Osteoblast (primary cell): Measurements from ENCODE around the gene ACOT12. TPM values are rescaled to one million over a fixed set of nuclear protein-coding genes. Genes with fewer than 3 reads are reported as not detected.
A peak's percentile ranks its signal among the peaks of the same experiment; 100 is the strongest.

ENCODE experiments used
- DNase-seq: peaks from one replicate; pipeline ENCODE4 v3.0.0; 2011; ENCODE audit warnings: low spot score, mixed read lengths; ENCODE audit not compliant: insufficient read length; ENCODE audit errors: missing footprints
- H2AFZ ChIP-seq: 2 replicates; pipeline ENCODE4 v1.6.0; 2011; ENCODE audit warnings: mild to moderate bottlenecking, low read length
- H3K27ac ChIP-seq: 2 replicates; pipeline ENCODE4 v1.5.1; 2011; ENCODE audit warnings: mild to moderate bottlenecking, low read depth, low read length, moderate library complexity
- H3K27me3 ChIP-seq: 2 replicates; pipeline ENCODE4 v1.6.0; 2012; ENCODE audit warnings: mild to moderate bottlenecking, control low read depth, inconsistent platforms, low read length, moderate library complexity; ENCODE audit not compliant: insufficient read depth
- H3K36me3 ChIP-seq: 2 replicates; pipeline ENCODE4 v1.5.1; 2011; ENCODE audit warnings: mild to moderate bottlenecking, low read length, control low read depth, moderate library complexity; ENCODE audit not compliant: insufficient read depth
- H3K4me1 ChIP-seq: 2 replicates; pipeline ENCODE4 v1.5.1; 2011; ENCODE audit warnings: mild to moderate bottlenecking, low read length, control low read depth, moderate library complexity; ENCODE audit not compliant: insufficient read depth
- H3K4me2 ChIP-seq: 2 replicates; pipeline ENCODE4 v1.6.0; 2011; ENCODE audit warnings: mild to moderate bottlenecking, low read length; ENCODE audit not compliant: insufficient read depth
- H3K4me3 ChIP-seq: fragments of 200-600 bp; sonication (generic); 3 replicates; pipeline ENCODE4 v1.5.1; 2012; ENCODE audit warnings: mild to moderate bottlenecking, low read length, inconsistent platforms; ENCODE audit not compliant: insufficient read depth
- H3K79me2 ChIP-seq: 2 replicates; pipeline ENCODE4 v1.6.0; 2012; ENCODE audit warnings: mild to moderate bottlenecking, low read length, control low read depth, inconsistent platforms; ENCODE audit not compliant: insufficient read depth
- H3K9me3 ChIP-seq: 2 replicates; pipeline ENCODE4 v1.5.1; 2011; ENCODE audit warnings: low read depth, low read length, control low read depth
- H4K20me1 ChIP-seq: 2 replicates; pipeline ENCODE4 v1.6.0; 2012; ENCODE audit warnings: mild to moderate bottlenecking, low read length, control low read depth; ENCODE audit not compliant: insufficient read depth
- CTCF ChIP-seq: IDR thresholded peaks from 2 replicates; pipeline ENCODE4 v1.5.1; 2011; ENCODE audit warnings: mild to moderate bottlenecking, low read depth, low read length, moderate library complexity; ENCODE audit errors: extremely low read depth
- total RNA-seq: library from RNA; depleted of rRNA; stranded (reverse); fragments of >200 nt; gene quantifications from 2 replicates; pipeline ENCODE4 v1.2.3, GENCODE V29; 2012

Gene ACOT12
- total RNA-seq, 1 donor = not detected

- no peak overlapping the region for H2AFZ ChIP-seq
- peaks cover 3% of the 10 kb centered on the region for H3K4me1 ChIP-seq
- DNase-seq = no peak
- H4K20me1 ChIP-seq = no peaks in the 10 kb centered on the region
- H3K9me3 ChIP-seq = no peaks in the 10 kb centered on the region
- no peaks in the 10 kb centered on the region for H3K36me3 ChIP-seq
- no peaks in the 10 kb centered on the region for H3K79me2 ChIP-seq
- no peak overlapping the region for H3K4me2 ChIP-seq
- H3K4me3 ChIP-seq = no peak overlapping the region
- H3K27me3 ChIP-seq = peaks cover 8% of the 10 kb centered on the region
- no peak overlapping the region for H3K27ac ChIP-seq
- no peak for TF ChIP-seq CTCF
Observed at GRCh38 chr5:81395262-81395661, 1.3 kb upstream of the ACOT12 start.

- Histone ChIP-seq H4K20me1 (no peaks in the 10 kb centered on the region), H3K79me2 (no peaks in the 10 kb centered on the region), H3K4me1 (peaks cover 3% of the 10 kb centered on the region), H3K36me3 (no peaks in the 10 kb centered on the region), H3K9me3 (no peaks in the 10 kb centered on the region), H3K27me3 (peaks cover 8% of the 10 kb centered on the region), H2AFZ (peak overlapping the region; percentile 60), H3K4me2 (peak overlapping the region; percentile 94), H3K4me3 (peak overlapping the region; percentile 67), H3K27ac (no peak overlapping the region)
- TF ChIP-seq CTCF = no peak
- no peak for DNase-seq
Observed at GRCh38 chr5:81393430-81393782, 528 bp downstream of the ACOT12 start.

DNA sequence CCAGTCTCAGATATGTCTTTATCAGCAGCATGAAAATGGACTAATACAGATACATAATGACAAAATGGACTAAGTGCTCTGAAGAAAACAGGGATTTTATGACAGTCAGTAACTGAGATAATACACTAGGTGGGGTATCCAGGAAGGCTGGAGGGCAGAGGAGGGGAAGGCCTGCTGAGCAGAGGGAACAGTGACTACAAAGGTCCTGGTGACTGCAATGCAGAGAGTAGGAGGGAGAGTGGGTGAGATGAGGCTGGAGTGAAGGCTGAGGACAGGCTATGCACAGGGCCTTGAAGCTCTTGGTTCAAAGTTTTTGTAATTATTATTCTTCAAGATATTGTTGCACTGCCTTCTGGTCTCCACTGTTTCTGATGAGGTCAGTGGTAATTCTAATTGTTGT lies 4.9 kb downstream of the ACOT12 start:
- H2AFZ ChIP-seq = no peak overlapping the region
- H3K4me2 ChIP-seq = no peak overlapping the region
- H3K27ac ChIP-seq = no peak overlapping the region
- no peak for TF ChIP-seq CTCF
- no peaks in the 10 kb centered on the region for H4K20me1 ChIP-seq
- H3K36me3 ChIP-seq = no peaks in the 10 kb centered on the region
- no peaks in the 10 kb centered on the region for H3K9me3 ChIP-seq
- DNase-seq = no peak
- no peaks in the 10 kb centered on the region for H3K4me1 ChIP-seq
- no peaks in the 10 kb centered on the region for H3K79me2 ChIP-seq
- peaks cover 8% of the 10 kb centered on the region for H3K27me3 ChIP-seq
- no peak overlapping the region for H3K4me3 ChIP-seq

DNA sequence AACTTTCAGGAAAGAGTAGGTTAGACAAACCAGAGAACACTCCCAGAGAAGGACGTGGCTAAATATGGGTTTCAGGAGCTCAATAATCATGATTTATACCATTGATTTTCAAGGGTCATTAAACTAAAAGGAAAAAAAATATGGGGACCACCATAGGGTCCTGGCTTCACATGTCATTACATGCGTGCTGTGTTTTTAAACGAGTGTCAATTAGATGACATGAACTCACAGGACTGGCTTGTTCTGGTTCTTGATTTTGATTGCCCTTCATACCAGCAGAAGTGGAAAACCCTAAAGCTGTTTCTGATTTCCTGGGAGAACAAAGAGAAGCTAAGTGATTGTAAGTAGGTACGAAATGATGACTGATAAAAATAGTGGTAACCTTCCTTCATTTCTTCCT lies 5.8 kb downstream of the ACOT12 start:
- DNase-seq = no peak
- Histone ChIP-seq H3K36me3 (no peaks in the 10 kb centered on the region), H3K27me3 (peaks cover 8% of the 10 kb centered on the region), H4K20me1 (no peaks in the 10 kb centered on the region), H3K27ac (no peak overlapping the region), H3K79me2 (no peaks in the 10 kb centered on the region), H3K9me3 (no peaks in the 10 kb centered on the region), H2AFZ (no peak overlapping the region), H3K4me3 (no peak overlapping the region), H3K4me2 (no peak overlapping the region), H3K4me1 (no peaks in the 10 kb centered on the region)
- no peak for TF ChIP-seq CTCF
